Body of pancreas (tissue), 4 donors: ENCODE measurements around the gene RANBP1. TPM values are rescaled to one million over a fixed set of nuclear protein-coding genes. Genes with fewer than 3 reads are reported as not detected.

ENCODE experiments used
- ATAC-seq: fragments of 150-250 bp; one replicate; pipeline ENCODE4 v1.9.1; 2016
- DNase-seq, 4 donors: peaks; one replicate each; pipeline ENCODE4 v3.0.0-alpha.2; 2019
- H3K27ac ChIP-seq, 4 donors: fragments of 200-600 bp; sonication (generic); 1 replicate in 3 of 4; 2 replicates in 1 of 4; pipeline versions ENCODE4 v1.5.1 to v1.6.1; 2016 to 2019; ENCODE audit warnings: mild to moderate bottlenecking in 1 of 4, mixed read lengths in 1 of 4, moderate library complexity in 1 of 4
- H3K27me3 ChIP-seq, 2 donors: fragments of 200-600 bp; sonication (generic); one replicate each; pipeline ENCODE4 v1.6.0; 2016; ENCODE audit warnings: mild to moderate bottlenecking in 1 of 2
- H3K36me3 ChIP-seq, 2 donors: fragments of 200-600 bp; sonication (generic); replicated peaks in 1 of 2; 2 replicates each; pipeline ENCODE4 v1.5.1; 2016; ENCODE audit warnings: low read depth in 2 of 2; ENCODE audit not compliant: insufficient read depth in 1 of 2
- H3K4me1 ChIP-seq: fragments of 200-600 bp; sonication (generic); one replicate; pipeline ENCODE4 v1.6.0; 2016
- H3K4me3 ChIP-seq, 2 donors: fragments of 200-600 bp; sonication (generic); 1 replicate in 1 of 2; 2 replicates in 1 of 2; pipeline ENCODE4 v1.5.1; 2016 to 2019
- H3K9me3 ChIP-seq, 3 donors: fragments of 200-600 bp; sonication (generic); 1 replicate in 2 of 3; 2 replicates in 1 of 3; pipeline ENCODE4 v1.5.1; 2016
- CTCF ChIP-seq, 7 experiments: fragments of 450-650 bp in 4 of 7; fragments of 200-600 bp in 3 of 7; sonication (generic) in 3 of 7; IDR thresholded peaks; one replicate each; pipeline ENCODE4 v1.5.1; 2016 to 2019; ENCODE audit warnings: antibody characterized with exemption in 7 of 7
- POLR2A ChIP-seq, 3 donors: fragments of 450-650 bp; IDR thresholded peaks; one replicate each; pipeline ENCODE4 v1.6.1; 2016; ENCODE audit warnings: antibody characterized with exemption in 3 of 3, mild to moderate bottlenecking in 2 of 3
- WGBS, 2 donors: methylation state at CpG; one replicate each; pipeline ENCODE4 v1.1.5; 2017; 5-methylcytosine and 5-hydroxymethylcytosine counted together
- intact Hi-C: fragments of 100-400 bp; cut with DNase I; formaldehyde crosslinking; loops from one replicate; pipeline ENCODE4 v1.15.1; 2023
- total RNA-seq, 2 donors: library from RNA; depleted of rRNA; stranded (reverse); fragments of >200 nt; gene quantifications; one replicate each; pipeline ENCODE4 v1.1.0, GENCODE V29; 2016

Gene RANBP1
- total RNA-seq, 2 donors from 2014 or later: 69.3 to 134 TPM

DNA sequence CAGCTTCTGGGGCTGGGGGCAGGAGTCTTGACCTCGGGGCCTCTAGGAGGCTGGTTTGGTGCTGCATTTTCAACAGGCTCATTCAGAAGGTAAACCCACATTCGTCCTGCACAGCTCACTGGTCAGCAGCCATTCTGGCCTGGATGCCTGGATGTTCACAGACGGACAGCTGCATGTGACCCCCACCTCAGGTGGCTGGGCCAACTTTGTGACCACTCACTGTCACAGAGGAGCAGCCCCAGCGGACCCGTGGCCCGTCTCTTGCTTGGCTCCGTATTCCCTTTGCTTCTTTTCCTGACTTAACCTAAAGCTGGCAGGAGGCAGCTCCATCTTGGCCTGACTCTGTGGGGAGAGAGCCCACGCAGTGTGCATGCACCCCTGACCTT is 27.6 kb upstream of the RANBP1 start:
- no peak for TF ChIP-seq POLR2A (IDR thresholded peaks at IDR 0.05)
- TF ChIP-seq CTCF (IDR thresholded peaks at IDR 0.05): no peak

DNA sequence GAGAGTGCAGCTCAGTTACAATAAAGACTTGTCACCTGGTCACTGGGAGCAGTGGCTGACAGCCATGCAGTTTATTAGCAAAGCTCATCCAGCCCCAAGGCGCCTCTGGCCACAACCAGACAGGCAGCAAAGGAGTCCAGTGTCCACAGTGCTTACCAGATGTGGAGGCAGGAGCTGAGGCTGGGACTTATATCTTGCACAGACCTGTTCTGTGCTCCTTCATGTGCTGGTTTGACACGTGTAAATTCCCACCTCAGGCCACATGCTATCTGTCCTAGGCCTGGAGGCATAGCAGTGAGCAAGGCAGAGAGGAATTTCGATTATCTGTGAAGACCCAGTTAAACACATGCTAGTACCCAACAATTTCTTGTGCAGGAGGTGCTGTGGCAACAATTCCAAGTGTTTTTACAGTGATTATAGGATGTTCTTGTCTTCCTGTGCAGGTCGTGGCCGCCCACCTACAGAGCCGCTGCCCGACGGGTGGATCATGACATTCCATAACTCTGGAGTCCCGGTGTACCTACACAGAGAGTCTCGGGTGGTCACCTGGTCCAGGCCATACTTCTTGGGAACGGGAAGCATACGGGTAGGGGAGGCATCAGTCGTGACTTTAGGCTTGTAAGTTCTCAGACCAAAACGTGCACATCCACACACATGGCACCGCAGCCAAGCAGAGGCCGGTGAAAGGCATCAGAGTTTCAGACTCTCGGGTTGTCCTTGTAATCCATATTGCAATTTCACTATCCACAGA is 26.5 kb upstream of the RANBP1 start:
- no peaks in the 10 kb centered on the region for H3K27me3 ChIP-seq
- WGBS, 2 donors: 85 to 93% methylated on average over 17 of the region's 17 CpGs
- ATAC-seq: no peak
- no peak for TF ChIP-seq POLR2A (IDR thresholded peaks at IDR 0.05)
- no peak for TF ChIP-seq CTCF (IDR thresholded peaks at IDR 0.05)
- H3K4me1 ChIP-seq: peaks cover 9% of the 10 kb centered on the region
- DNase-seq: no peak
- no peaks in the 10 kb centered on the region for H3K9me3 ChIP-seq
- H3K36me3 ChIP-seq: peaks cover 9 to 60% of the 10 kb centered on the region in 2 donors
- H3K27ac ChIP-seq: no peak overlapping the region
- intact Hi-C loops: no loop called here
- H3K4me3 ChIP-seq: no peak overlapping the region

More for the DNA sequence above, 27.6 kb upstream of the RANBP1 start:
- Histone ChIP-seq H3K36me3 (peaks cover 9 to 49% of the 10 kb centered on the region in 2 donors), H3K4me3 (no peak overlapping the region), H3K4me1 (peaks cover 19% of the 10 kb centered on the region), H3K9me3 (no peaks in the 10 kb centered on the region), H3K27me3 (no peaks in the 10 kb centered on the region), H3K27ac (no peak overlapping the region)
- no peak for DNase-seq
- 85 to 87% methylated on average over 6 to 8 of the region's 8 CpGs for WGBS, 2 donors
- no peak for ATAC-seq
- intact Hi-C loops: no loop called here

- TF ChIP-seq POLR2A (IDR thresholded peaks at IDR 0.05) (no peak), CTCF (IDR thresholded peaks at IDR 0.05) (no peak)
- ATAC-seq: no peak
- no peak for DNase-seq
- H3K4me3 ChIP-seq: no peak overlapping the region
- H3K36me3 ChIP-seq: peaks cover 9 to 64% of the 10 kb centered on the region in 2 donors
- H3K27me3 ChIP-seq: no peaks in the 10 kb centered on the region
- intact Hi-C loops: no loop called here
- WGBS, 2 donors: 91 to 96% methylated on average over 11 of the region's 11 CpGs
- no peaks in the 10 kb centered on the region for H3K9me3 ChIP-seq
- H3K27ac ChIP-seq: no peak overlapping the region
- H3K4me1 ChIP-seq: peaks cover 1% of the 10 kb centered on the region
Observed at GRCh38 chr22:20089977-20090729, 25.8 kb upstream of the RANBP1 start.

- Histone ChIP-seq H3K9me3 (no peaks in the 10 kb centered on the region), H3K4me1 (no peaks in the 10 kb centered on the region), H3K27ac (no peak overlapping the region), H3K4me3 (no peak overlapping the region), H3K36me3 (peaks cover 9 to 68% of the 10 kb centered on the region in 2 donors), H3K27me3 (no peaks in the 10 kb centered on the region)
- intact Hi-C loops: no loop called here
- ATAC-seq: no peak
- TF ChIP-seq POLR2A (IDR thresholded peaks at IDR 0.05): no peak
- no peak for TF ChIP-seq CTCF (IDR thresholded peaks at IDR 0.05)
- 89% methylated on average over 9 of the region's 9 CpGs for WGBS, 2 donors
- no peak for DNase-seq
Observed at GRCh38 chr22:20090730-20091240, 25.1 kb upstream of the RANBP1 start.
